OCI-LY3 (cell line): ENCODE results near the gene DRC3.

Experiments
- H2AFZ ChIP-seq: fragments of 200-600, 300-600 bp; shearing (Covaris generic); 2 replicates; pipeline ENCODE4 v1.6.0; 2014; ENCODE audit warnings: antibody characterized with exemption, low read depth, low read length
- H3K27ac ChIP-seq: fragments of 200-600, 300-600 bp; sonication (generic); 2 replicates; pipeline ENCODE4 v1.5.1; 2014; ENCODE audit warnings: mild to moderate bottlenecking, low read length, moderate library complexity, mixed read lengths
- H3K27me3 ChIP-seq: fragments of 200-600, 300-600 bp; sonication (generic); 2 replicates; pipeline ENCODE4 v1.6.1; 2014; ENCODE audit warnings: low read depth, low read length, mixed read lengths
- H3K36me3 ChIP-seq: fragments of 200-600, 300-600 bp; sonication (generic); replicated peaks from 2 replicates; pipeline ENCODE3; 2014; ENCODE audit warnings: low read depth, low read length, mixed read lengths
- H3K4me1 ChIP-seq: fragments of 300-600, 200-600 bp; sonication (generic); 2 replicates; pipeline ENCODE4 v1.6.1; 2014; ENCODE audit warnings: low read length, mixed read lengths
- H3K4me2 ChIP-seq: fragments of 200-600, 300-600 bp; sonication (generic); 2 replicates; pipeline ENCODE4 v1.6.1; 2014; ENCODE audit warnings: low read length, mixed read lengths
- H3K4me3 ChIP-seq: fragments of 300-600, 200-600 bp; sonication (generic); 2 replicates; pipeline ENCODE4 v1.5.1; 2014; ENCODE audit warnings: antibody characterized with exemption, mild to moderate bottlenecking, low read length, moderate library complexity
- H3K79me2 ChIP-seq: fragments of 300-600, 200-600 bp; shearing (Covaris generic); 2 replicates; pipeline ENCODE4 v1.6.1; 2014; ENCODE audit warnings: mild to moderate bottlenecking, low read length, mixed read lengths
- H3K9ac ChIP-seq: fragments of 300-600, 200-600 bp; shearing (Covaris generic); 2 replicates; pipeline ENCODE4 v1.6.0; 2014; ENCODE audit warnings: mild to moderate bottlenecking, low read length, moderate library complexity
- H3K9me3 ChIP-seq: fragments of 200-600, 300-600 bp; shearing (Covaris generic); 2 replicates; pipeline ENCODE4 v1.6.1; 2014; ENCODE audit warnings: low read length, mixed read lengths; ENCODE audit not compliant: insufficient read depth
- H4K20me1 ChIP-seq: fragments of 200-600, 300-600 bp; sonication (generic); 2 replicates; pipeline ENCODE4 v1.6.1; 2016; ENCODE audit warnings: low read length, mixed read lengths; ENCODE audit not compliant: insufficient read depth
- CTCF ChIP-seq: fragments of 200-600, 300-600 bp; sonication (generic); IDR thresholded peaks from 2 replicates; pipeline ENCODE4 v1.5.1; 2014; ENCODE audit warnings: antibody characterized with exemption, low read length, low read depth
- EZH2phosphoT487 ChIP-seq: fragments of 200-600 bp; shearing (Covaris generic); IDR thresholded peaks from 2 replicates; pipeline ENCODE4 v1.6.1; 2018; ENCODE audit warnings: antibody characterized with exemption, mixed run types, low read depth

DRC3 gene

DNA sequence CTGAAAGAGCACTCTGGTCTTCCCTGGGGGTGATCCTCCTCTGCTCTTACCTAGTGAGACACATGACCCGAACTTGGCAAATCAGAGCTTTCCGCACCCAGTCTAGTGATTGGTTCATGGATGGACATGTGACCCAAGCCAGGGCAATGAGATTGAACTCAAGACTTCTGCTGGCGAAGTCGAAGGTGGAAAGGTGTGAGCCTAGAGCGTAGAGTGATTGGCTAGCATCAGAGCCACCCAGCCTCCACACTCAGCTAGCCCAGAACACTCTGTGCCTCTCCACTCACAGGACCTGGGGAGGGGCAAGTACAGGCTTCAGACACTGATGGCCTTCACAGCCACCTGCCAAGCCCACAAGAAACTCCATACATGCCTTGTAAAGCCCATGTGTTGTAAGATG lies 48.7 kb downstream of the DRC3 start:
- TF ChIP-seq CTCF (no peak), EZH2phosphoT487 (no peak)
- no peaks in the 10 kb centered on the region for H3K9me3 ChIP-seq
- no peak overlapping the region for H3K27ac ChIP-seq
- no peak overlapping the region for H3K4me3 ChIP-seq
- no peak overlapping the region for H3K9ac ChIP-seq
- no peak overlapping the region for H3K4me2 ChIP-seq
- no peak overlapping the region for H2AFZ ChIP-seq
- no peaks in the 10 kb centered on the region for H3K4me1 ChIP-seq
- no peaks in the 10 kb centered on the region for H3K27me3 ChIP-seq
- H3K36me3 ChIP-seq = no peaks in the 10 kb centered on the region
- no peaks in the 10 kb centered on the region for H3K79me2 ChIP-seq
- H4K20me1 ChIP-seq = no peaks in the 10 kb centered on the region

- Histone ChIP-seq H3K9me3 (no peaks in the 10 kb centered on the region), H3K27ac (no peak overlapping the region), H3K9ac (no peak overlapping the region), H4K20me1 (no peaks in the 10 kb centered on the region), H3K36me3 (no peaks in the 10 kb centered on the region), H3K27me3 (no peaks in the 10 kb centered on the region), H3K79me2 (no peaks in the 10 kb centered on the region), H2AFZ (no peak overlapping the region), H3K4me1 (no peaks in the 10 kb centered on the region), H3K4me2 (no peak overlapping the region), H3K4me3 (no peak overlapping the region)
- TF ChIP-seq EZH2phosphoT487 = no peak
- TF ChIP-seq CTCF = no peak
Measured at GRCh38 chr17:18025241-18025944, 52.7 kb downstream of the DRC3 start.

DNA sequence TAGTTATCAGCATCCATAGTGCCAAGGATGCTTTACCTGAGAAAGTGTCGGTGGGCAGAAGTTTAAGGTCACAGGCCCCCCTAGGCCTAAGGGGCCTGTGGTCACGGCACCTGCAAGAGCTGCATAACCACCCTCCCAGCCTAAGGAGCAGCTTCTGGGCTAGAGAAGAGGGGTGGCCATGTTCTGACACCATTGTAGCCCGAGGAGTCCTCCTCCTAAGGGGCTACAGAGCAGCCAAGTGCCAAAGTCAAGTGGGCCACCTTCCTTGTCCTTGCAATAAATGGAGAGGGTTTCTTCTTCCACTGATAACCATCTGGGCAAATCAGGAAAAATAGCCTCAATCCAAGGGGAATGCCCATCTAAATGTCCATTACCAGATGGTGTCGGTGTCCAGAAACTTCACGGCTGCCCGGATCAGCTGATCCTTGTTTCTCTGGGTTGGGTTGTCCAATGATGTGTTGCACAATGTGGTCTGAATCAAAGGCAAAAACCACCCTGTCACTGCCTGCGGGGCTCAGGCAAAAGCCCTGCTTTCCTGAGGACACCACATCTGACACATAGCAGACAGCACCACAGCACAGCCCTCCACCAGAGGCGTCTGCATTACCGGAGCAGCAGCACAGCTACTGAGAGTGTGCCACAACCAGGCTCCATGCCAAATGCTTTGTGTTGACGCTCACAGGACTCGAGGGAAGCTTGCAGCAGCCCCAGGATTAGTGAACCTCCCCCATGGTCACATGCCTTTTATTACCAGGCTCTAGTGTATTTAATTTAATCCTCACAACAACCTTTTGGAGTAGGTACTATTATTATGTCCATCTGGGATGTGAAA lies 53.5 kb downstream of the DRC3 start:
- Histone ChIP-seq H3K27ac (no peak overlapping the region), H3K9ac (no peak overlapping the region)

More for the DNA sequence above, 53.5 kb downstream of the DRC3 start:
- H3K79me2 ChIP-seq = no peaks in the 10 kb centered on the region
- H3K4me3 ChIP-seq = no peak overlapping the region
- no peaks in the 10 kb centered on the region for H3K36me3 ChIP-seq
- TF ChIP-seq EZH2phosphoT487 = no peak
- no peak for TF ChIP-seq CTCF
- H2AFZ ChIP-seq = no peak overlapping the region
- H3K9me3 ChIP-seq = no peaks in the 10 kb centered on the region
- no peaks in the 10 kb centered on the region for H4K20me1 ChIP-seq
- no peak overlapping the region for H3K4me2 ChIP-seq
- no peaks in the 10 kb centered on the region for H3K4me1 ChIP-seq
- no peaks in the 10 kb centered on the region for H3K27me3 ChIP-seq
